Measurements from ENCODE around the gene DCAF5.

The DCAF5 gene

DNA sequence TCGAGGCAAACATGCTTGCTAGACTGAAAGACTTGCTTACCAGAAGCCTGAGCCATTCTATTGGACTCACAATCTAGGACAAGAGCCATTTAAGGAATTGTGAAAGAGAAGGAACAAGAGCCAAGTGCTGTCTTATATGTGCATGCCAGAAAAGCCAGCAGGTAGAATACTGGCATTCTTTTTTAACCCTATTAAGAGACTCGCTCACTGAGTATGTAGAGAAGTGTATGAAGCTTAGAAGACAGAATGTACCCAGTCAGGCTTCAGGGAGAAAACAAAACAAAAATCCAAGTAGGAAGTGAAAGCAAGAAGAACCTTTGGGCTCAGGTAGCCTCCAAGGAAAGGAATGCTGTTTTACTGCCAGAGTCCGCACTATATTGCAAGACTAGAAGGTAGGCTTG lies 65.9 kb downstream of the DCAF5 start:
- no peaks in the 10 kb centered on the region for H3K27me3 Mint-ChIP-seq (ENCODE audit: low read depth, poor library complexity)
- H3K4me3 Mint-ChIP-seq = no peak overlapping the region
- H3K9me3 Mint-ChIP-seq = no peaks in the 10 kb centered on the region
- H3K4me1 Mint-ChIP-seq = no peaks in the 10 kb centered on the region
- peaks cover 52% of the 10 kb centered on the region for H3K36me3 Mint-ChIP-seq (ENCODE audit: low read depth)
- TF ChIP-seq CTCF (IDR thresholded peaks at IDR 0.05) = no peak
- H3K27ac Mint-ChIP-seq = peak overlapping the region; percentile 5
- DNase-seq = no peak

DNA sequence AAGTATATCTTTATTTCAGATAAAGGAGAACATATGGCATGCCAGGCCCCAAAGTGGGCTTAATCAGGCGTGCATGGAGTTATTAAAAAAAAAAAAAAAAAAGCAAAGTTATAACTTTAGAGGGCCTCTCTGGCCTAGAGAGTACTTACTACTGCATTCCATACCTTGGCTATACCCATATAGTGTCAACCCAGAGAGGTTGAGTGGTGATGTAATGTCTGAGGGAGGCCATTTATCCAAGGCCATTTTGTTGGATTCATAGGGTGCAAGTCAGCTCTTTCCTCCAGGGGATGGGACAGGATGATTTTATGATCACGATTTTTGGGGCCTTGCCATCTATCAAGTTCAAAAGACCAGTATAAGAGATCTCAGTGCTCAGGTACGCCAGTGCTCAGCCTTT lies 66.4 kb downstream of the DCAF5 start:
- DNase-seq = no peak
- H3K27me3 Mint-ChIP-seq (ENCODE audit: low read depth, poor library complexity) = no peaks in the 10 kb centered on the region
- no peak overlapping the region for H3K27ac Mint-ChIP-seq
- H3K4me3 Mint-ChIP-seq = no peak overlapping the region
- peaks cover 54% of the 10 kb centered on the region for H3K36me3 Mint-ChIP-seq (ENCODE audit: low read depth)
- H3K9me3 Mint-ChIP-seq = no peaks in the 10 kb centered on the region
- no peak for TF ChIP-seq CTCF (IDR thresholded peaks at IDR 0.05)
- no peaks in the 10 kb centered on the region for H3K4me1 Mint-ChIP-seq

- Mint-ChIP-seq H3K27ac (no peak overlapping the region), H3K27me3 (ENCODE audit: low read depth, poor library complexity) (no peaks in the 10 kb centered on the region), H3K9me3 (no peaks in the 10 kb centered on the region), H3K36me3 (ENCODE audit: low read depth) (peaks cover 64% of the 10 kb centered on the region), H3K4me3 (no peak overlapping the region), H3K4me1 (peaks cover 8% of the 10 kb centered on the region)
- no peak for DNase-seq
- TF ChIP-seq CTCF (IDR thresholded peaks at IDR 0.05) = no peak
Measured at GRCh38 chr14:69084023-69084422, 68.9 kb downstream of the DCAF5 start.

- peaks cover 71% of the 10 kb centered on the region for H3K36me3 Mint-ChIP-seq (ENCODE audit: low read depth)
- no peaks in the 10 kb centered on the region for H3K9me3 Mint-ChIP-seq
- no peak for DNase-seq
- no peak overlapping the region for H3K27ac Mint-ChIP-seq
- H3K4me1 Mint-ChIP-seq = peaks cover 9% of the 10 kb centered on the region
- H3K4me3 Mint-ChIP-seq = no peak overlapping the region
- no peaks in the 10 kb centered on the region for H3K27me3 Mint-ChIP-seq (ENCODE audit: low read depth, poor library complexity)
- no peak for TF ChIP-seq CTCF (IDR thresholded peaks at IDR 0.05)
Measured at GRCh38 chr14:69083181-69083580, 69.7 kb downstream of the DCAF5 start.

- TF ChIP-seq CTCF (IDR thresholded peaks at IDR 0.05) = no peak
- Mint-ChIP-seq H3K4me1 (peaks cover 9% of the 10 kb centered on the region), H3K36me3 (ENCODE audit: low read depth) (peaks cover 73% of the 10 kb centered on the region), H3K27ac (no peak overlapping the region), H3K4me3 (no peak overlapping the region), H3K27me3 (ENCODE audit: low read depth, poor library complexity) (no peaks in the 10 kb centered on the region), H3K9me3 (no peaks in the 10 kb centered on the region)
- no peak for DNase-seq
Measured at GRCh38 chr14:69081271-69081670, 71.6 kb downstream of the DCAF5 start.

GRCh38 chr14:69079747-69080146 lies 73.2 kb downstream of the DCAF5 start:
- Mint-ChIP-seq H3K4me1 (peaks cover 9% of the 10 kb centered on the region), H3K36me3 (ENCODE audit: low read depth) (peaks cover 72% of the 10 kb centered on the region), H3K9me3 (no peaks in the 10 kb centered on the region), H3K27ac (peak overlapping the region; percentile 81), H3K27me3 (ENCODE audit: low read depth, poor library complexity) (no peaks in the 10 kb centered on the region), H3K4me3 (no peak overlapping the region)
- no peak for DNase-seq
- TF ChIP-seq CTCF (IDR thresholded peaks at IDR 0.05) = no peak

Data from nephron progenitor cell (in vitro differentiated cells).